Breast epithelium (tissue), 3 donors: ENCODE data around the gene SLC29A4.

Experiments used
- POLR2A ChIP-seq: fragments of 450-650 bp; IDR thresholded peaks from one replicate; pipeline ENCODE4 v1.6.1; 2016; ENCODE audit warnings: antibody characterized with exemption, mild to moderate bottlenecking, moderate library complexity
- POLR2AphosphoS5 ChIP-seq, 3 donors: sonication (generic); formaldehyde crosslinking; IDR thresholded peaks; one replicate each; pipeline ENCODE4 v1.6.1; 2017; ENCODE audit warnings: antibody characterized with exemption in 3 of 3
- TF ChIP-seq, protein P1 (sequence below), 3 donors: fragments of 450-650 bp; IDR thresholded peaks; one replicate each; pipeline ENCODE4 v1.5.1; 2016 to 2017; ENCODE audit warnings: antibody characterized with exemption in 3 of 3, mild to moderate bottlenecking in 3 of 3, moderate library complexity in 3 of 3

DNA sequence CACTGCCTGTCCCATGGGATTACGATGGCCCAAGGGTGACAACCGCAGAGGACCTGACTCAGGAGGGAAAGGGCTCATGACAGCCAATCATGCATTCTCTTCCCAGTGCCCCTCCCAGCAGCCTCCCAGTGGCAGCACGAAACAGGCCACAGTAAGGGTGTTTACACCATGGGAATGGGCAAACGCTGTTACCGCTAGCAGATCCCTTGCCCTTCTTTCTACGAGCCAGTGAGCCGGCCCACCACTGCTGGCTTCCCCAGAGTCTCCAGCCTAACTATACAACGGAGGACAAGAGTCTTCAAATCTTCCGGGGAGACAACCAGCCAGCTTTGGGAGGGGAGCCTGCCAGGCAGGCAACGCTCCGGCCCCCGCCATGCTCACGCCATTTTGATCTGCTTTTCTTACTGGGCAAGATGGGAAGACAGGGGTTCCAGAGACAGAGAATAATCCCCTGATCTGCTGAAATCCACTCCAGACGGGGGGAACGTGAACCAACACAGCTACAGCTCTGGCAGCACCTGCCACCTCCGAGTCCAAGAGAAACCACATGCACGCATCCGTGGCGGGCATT, 69.8 kb downstream of the SLC29A4 start:
- TF ChIP-seq, protein P1, sequence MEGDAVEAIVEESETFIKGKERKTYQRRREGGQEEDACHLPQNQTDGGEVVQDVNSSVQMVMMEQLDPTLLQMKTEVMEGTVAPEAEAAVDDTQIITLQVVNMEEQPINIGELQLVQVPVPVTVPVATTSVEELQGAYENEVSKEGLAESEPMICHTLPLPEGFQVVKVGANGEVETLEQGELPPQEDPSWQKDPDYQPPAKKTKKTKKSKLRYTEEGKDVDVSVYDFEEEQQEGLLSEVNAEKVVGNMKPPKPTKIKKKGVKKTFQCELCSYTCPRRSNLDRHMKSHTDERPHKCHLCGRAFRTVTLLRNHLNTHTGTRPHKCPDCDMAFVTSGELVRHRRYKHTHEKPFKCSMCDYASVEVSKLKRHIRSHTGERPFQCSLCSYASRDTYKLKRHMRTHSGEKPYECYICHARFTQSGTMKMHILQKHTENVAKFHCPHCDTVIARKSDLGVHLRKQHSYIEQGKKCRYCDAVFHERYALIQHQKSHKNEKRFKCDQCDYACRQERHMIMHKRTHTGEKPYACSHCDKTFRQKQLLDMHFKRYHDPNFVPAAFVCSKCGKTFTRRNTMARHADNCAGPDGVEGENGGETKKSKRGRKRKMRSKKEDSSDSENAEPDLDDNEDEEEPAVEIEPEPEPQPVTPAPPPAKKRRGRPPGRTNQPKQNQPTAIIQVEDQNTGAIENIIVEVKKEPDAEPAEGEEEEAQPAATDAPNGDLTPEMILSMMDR (IDR thresholded peaks at IDR 0.05), result no peak
- TF ChIP-seq POLR2AphosphoS5 (IDR thresholded peaks at IDR 0.05) (no peak), POLR2A (no peak)
